IPS-NIHi7 (cell line): ENCODE data around the gene REV1.
A peak's percentile ranks its signal among the peaks of the same experiment; 100 is the strongest.
"Not testable (repeated sequence)": the region's sequence is repeated elsewhere in the genome, so short reads cannot be mapped to it uniquely, and the experiment has no call there.

Experiments
- DNase-seq: peaks from one replicate; pipeline ENCODE4 v3.0.0; 2012; ENCODE audit warnings: mixed read lengths; ENCODE audit errors: extremely low spot score

REV1 gene

GRCh38 chr2:99404039-99404796 lies 85.6 kb downstream of the REV1 start:
- DNase-seq = peak; percentile 27

- peak; percentile 71 for DNase-seq
Observed at GRCh38 chr2:99403524-99403923, 86.3 kb downstream of the REV1 start.

- no peak for DNase-seq
Observed at GRCh38 chr2:99403084-99403483, 86.7 kb downstream of the REV1 start.

GRCh38 chr2:99401841-99402240 lies 88.0 kb downstream of the REV1 start:
- no peak for DNase-seq

- no peak for DNase-seq
Observed at GRCh38 chr2:99399795-99400194, 90.0 kb downstream of the REV1 start.

- DNase-seq = no peak
Observed at GRCh38 chr2:99399063-99399462, 90.8 kb downstream of the REV1 start.

GRCh38 chr2:99398303-99398702 lies 91.5 kb downstream of the REV1 start:
- no peak for DNase-seq

GRCh38 chr2:99397266-99397920 lies 92.4 kb downstream of the REV1 start:
- no peak for DNase-seq

GRCh38 chr2:99395589-99396130 lies 94.2 kb downstream of the REV1 start:
- DNase-seq = no peak

- DNase-seq = no peak
Observed at GRCh38 chr2:99389946-99390345, 99.9 kb downstream of the REV1 start.

- no peak for DNase-seq
Observed at GRCh38 chr2:99389371-99389770, 100.4 kb downstream of the REV1 start.

GRCh38 chr2:99388892-99389291 lies 100.9 kb downstream of the REV1 start:
- DNase-seq = no peak

GRCh38 chr2:99386011-99386410 lies 103.8 kb downstream of the REV1 start:
- DNase-seq = no peak

GRCh38 chr2:99382143-99382542 lies 107.7 kb downstream of the REV1 start:
- DNase-seq = no peak

GRCh38 chr2:99380376-99381010 lies 109.3 kb downstream of the REV1 start:
- DNase-seq = no peak

GRCh38 chr2:99377879-99378278 lies 111.9 kb downstream of the REV1 start:
- no peak for DNase-seq

GRCh38 chr2:99376254-99376864 lies 113.5 kb downstream of the REV1 start:
- no peak for DNase-seq

- no peak for DNase-seq
Observed at GRCh38 chr2:99374747-99375146, 115.1 kb downstream of the REV1 start.

GRCh38 chr2:99373144-99373543 lies 116.7 kb downstream of the REV1 start:
- no peak for DNase-seq

GRCh38 chr2:99368854-99369253 lies 121.0 kb downstream of the REV1 start:
- not testable (repeated sequence) for DNase-seq

- no peak for DNase-seq
Observed at GRCh38 chr2:99365661-99366060, 124.2 kb downstream of the REV1 start.

- no peak for DNase-seq
Observed at GRCh38 chr2:99356853-99357252, 133.0 kb downstream of the REV1 start.
